Kidney (tissue), 14 donors: ENCODE results near the gene DKKL1. TPM values are rescaled to one million over a fixed set of nuclear protein-coding genes. Genes with fewer than 3 reads are reported as not detected.
A peak's percentile ranks its signal among the peaks of the same experiment; 100 is the strongest.

ENCODE experiments used
- DNase-seq, 5 donors: peaks; one replicate each; pipeline ENCODE4 v3.0.0-alpha.2; 2013 to 2020
- FAIRE-seq: peaks from 2 replicates; lab custom pipeline; 2012; peaks lifted over from hg19 to GRCh38; lab: Jason Lieb, UNC
- H3K27ac ChIP-seq, 2 donors: one replicate each; pipeline ENCODE4 v1.7.0; 2013; ENCODE audit warnings: low read depth in 2 of 2, low read length in 2 of 2, inconsistent platforms in 1 of 2
- H3K27me3 ChIP-seq: one replicate; pipeline ENCODE4 v1.7.1; 2013; ENCODE audit warnings: low read length, inconsistent platforms; ENCODE audit not compliant: control insufficient read depth, insufficient read depth
- H3K36me3 ChIP-seq, 3 donors: one replicate each; pipeline versions ENCODE4 v1.7.0 to v1.7.1; 2013; ENCODE audit warnings: low read length in 3 of 3, control low read depth in 1 of 3, inconsistent platforms in 1 of 3; ENCODE audit not compliant: insufficient read depth in 3 of 3, control insufficient read depth in 2 of 3
- H3K4me1 ChIP-seq, 3 donors: one replicate each; pipeline versions ENCODE4 v1.7.0 to v1.7.1; 2013; ENCODE audit warnings: low read length in 3 of 3, inconsistent platforms in 1 of 3, low read depth in 1 of 3; ENCODE audit not compliant: control insufficient read depth in 2 of 3, insufficient read depth in 2 of 3
- H3K4me3 ChIP-seq, 3 donors: one replicate each; pipeline versions ENCODE4 v1.7.0 to v1.8.1; 2013; ENCODE audit warnings: low read length in 3 of 3, control low read depth in 1 of 3, inconsistent platforms in 1 of 3
- H3K9ac ChIP-seq, 3 donors: one replicate each; pipeline versions ENCODE4 v1.7.0 to v1.7.1; 2013; ENCODE audit warnings: low read length in 3 of 3, control low read depth in 1 of 3, inconsistent platforms in 1 of 3
- H3K9me3 ChIP-seq, 3 donors: one replicate each; pipeline versions ENCODE4 v1.7.0 to v1.7.1; 2013; ENCODE audit warnings: low read length in 3 of 3, control low read depth in 1 of 3, inconsistent platforms in 1 of 3; ENCODE audit not compliant: control insufficient read depth in 2 of 3, insufficient read depth in 1 of 3
- CTCF ChIP-seq: IDR thresholded peaks from 3 replicates; pipeline ENCODE4 v1.5.1; 2012; ENCODE audit warnings: mild to moderate bottlenecking, moderate library complexity, borderline replicate concordance; ENCODE audit not compliant: insufficient read depth; ENCODE audit errors: extremely low read depth
- intact Hi-C: fragments of 100-400 bp; cut with DNase I; formaldehyde crosslinking; loops from one replicate; pipeline ENCODE4 v1.11.1; 2022
- polyA plus RNA-seq: library from polyadenylated mRNA; stranded (reverse); fragments of 350-450 nt; fragmentation: Illumina TruSeq; extraction: RNeasy Lipid Tissue Mini Kit (QIAGEN cat#74804); gene quantifications from one replicate; pipeline ENCODE4 v1.2.3, GENCODE V29; 2014; ENCODE audit warnings: low read depth, low replicate concordance; ENCODE audit not compliant: insufficient read depth
- total RNA-seq: library from RNA; stranded (reverse); fragmentation: NEBNext Ultra II Directional; extraction: Animal tissue kit (Norgen Biotek cat#: 25700); gene quantifications from one replicate; pipeline ENCODE4 v1.2.1, GENCODE V29; 2021
- donor health status: control.
- donor health status: control.
- donor health status: control.
- donor health status: control.
- donor health status: control.
- donor health status: DM: yes; HTN: yes; CAD: no.
- donor health status: Normal renal cell carcinoma (clear cell type).

Gene DKKL1
- total and polyA plus RNA-seq, 2 donors from 2014 or later = 0.57 to 0.95 TPM

DNA sequence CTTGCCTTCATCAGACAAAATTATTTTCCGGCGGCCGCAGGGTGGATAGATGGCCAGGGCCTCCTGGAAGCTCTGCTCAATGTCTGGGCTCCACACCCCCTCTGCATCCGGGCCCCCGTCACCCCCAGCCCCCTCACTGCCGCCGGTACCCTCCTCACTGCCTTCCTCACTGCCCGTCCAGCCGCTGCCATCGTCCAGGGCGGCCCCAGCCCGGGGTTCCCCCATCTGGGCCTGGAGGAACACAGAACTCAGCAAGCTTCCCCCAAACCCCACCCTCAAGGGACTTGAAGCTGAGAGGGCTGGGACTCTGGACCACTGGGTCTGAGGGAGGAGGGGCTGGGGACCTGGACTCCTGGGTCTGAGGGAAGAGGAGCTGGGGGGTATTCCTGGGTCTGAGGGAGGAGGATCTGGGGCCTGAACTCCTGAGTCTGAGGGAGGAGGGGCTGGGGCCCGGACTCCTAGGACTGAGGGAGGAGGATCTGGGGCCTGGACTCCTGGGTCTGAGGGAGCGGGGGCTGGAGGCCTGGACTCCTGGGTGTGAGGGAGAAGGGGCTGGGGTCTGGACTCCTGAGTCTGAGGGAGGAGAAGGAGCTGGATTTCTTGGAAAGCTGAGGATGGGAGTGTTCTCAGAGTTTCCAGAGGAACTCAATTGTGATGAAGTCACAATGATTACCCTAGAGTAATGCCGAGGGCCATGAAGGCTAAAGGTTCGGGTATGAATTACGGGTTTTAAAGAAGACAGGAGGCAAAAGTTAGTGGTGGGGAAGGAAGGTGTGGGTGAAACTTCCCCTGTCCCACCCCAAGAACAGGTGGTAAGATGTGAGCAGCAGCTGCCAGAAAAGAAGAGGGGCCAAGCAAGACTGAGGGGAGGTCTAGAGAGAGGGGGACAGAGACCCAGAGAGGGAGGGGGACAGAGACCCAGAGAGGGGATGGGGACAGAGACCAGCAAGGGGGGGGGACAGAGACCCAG, 3.5 kb upstream of the DKKL1 start:
- no peak overlapping the region for H3K9ac ChIP-seq
- H3K9me3 ChIP-seq = no peaks in the 10 kb centered on the region
- no peaks in the 10 kb centered on the region for H3K27me3 ChIP-seq
- peaks cover 0 to 13% (median 0%) of the 10 kb centered on the region in 3 donors for H3K4me1 ChIP-seq
- FAIRE-seq (no peak), DNase-seq (no peak)
- H3K4me3 ChIP-seq = peak overlapping the region in 1 of 3 donors; percentile 11
- H3K36me3 ChIP-seq = peaks cover 0 to 2% (median 0%) of the 10 kb centered on the region in 3 donors
- H3K27ac ChIP-seq = peak overlapping the region; percentile 43 to 78
- no peak for TF ChIP-seq CTCF
- intact Hi-C loops = no loop called here

DNA sequence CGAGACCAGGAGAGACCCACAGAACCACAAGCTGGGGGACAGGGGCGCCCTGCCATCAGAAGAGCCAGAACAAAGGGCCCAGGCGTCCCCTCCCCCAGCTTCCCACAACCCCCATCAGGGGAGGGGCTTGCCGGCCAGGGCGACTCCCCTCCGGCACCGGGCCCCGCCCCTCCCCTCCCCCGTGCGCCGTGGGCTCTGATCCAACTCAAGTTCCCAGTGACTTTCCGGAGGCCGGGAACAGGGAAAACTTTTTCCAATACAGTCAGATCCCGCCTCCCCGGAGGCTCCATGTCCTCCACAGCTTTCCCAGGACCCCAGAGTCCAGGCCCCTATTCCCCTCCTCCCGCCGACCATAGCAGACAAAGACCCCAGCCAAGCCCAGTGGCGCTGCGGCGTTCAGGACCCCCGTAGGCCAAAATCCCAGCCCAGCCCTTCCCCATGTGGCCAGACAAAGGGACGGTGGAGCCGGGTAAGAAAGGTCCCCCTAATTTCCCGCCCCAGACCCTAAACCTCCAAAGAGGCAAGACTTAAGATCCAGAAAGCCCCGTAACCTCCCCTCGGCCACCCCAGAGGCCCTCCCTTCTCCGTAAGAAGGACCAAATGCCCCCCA, 2.1 kb upstream of the DKKL1 start:
- no peaks in the 10 kb centered on the region for H3K27me3 ChIP-seq
- no peaks in the 10 kb centered on the region for H3K9me3 ChIP-seq
- peaks cover 0 to 2% (median 0%) of the 10 kb centered on the region in 3 donors for H3K36me3 ChIP-seq
- no peak for TF ChIP-seq CTCF
- peak overlapping the region; percentile 66 to 93 (median 73) for H3K9ac ChIP-seq
- FAIRE-seq (no peak), DNase-seq (peak; percentile 93 to 97 (median 96))
- peak overlapping the region; percentile 68 to 75 (median 73) for H3K4me3 ChIP-seq
- H3K27ac ChIP-seq = peak overlapping the region; percentile 94
- intact Hi-C loops = no loop called here
- H3K4me1 ChIP-seq = peaks cover 0 to 11% (median 0%) of the 10 kb centered on the region in 3 donors

DNA sequence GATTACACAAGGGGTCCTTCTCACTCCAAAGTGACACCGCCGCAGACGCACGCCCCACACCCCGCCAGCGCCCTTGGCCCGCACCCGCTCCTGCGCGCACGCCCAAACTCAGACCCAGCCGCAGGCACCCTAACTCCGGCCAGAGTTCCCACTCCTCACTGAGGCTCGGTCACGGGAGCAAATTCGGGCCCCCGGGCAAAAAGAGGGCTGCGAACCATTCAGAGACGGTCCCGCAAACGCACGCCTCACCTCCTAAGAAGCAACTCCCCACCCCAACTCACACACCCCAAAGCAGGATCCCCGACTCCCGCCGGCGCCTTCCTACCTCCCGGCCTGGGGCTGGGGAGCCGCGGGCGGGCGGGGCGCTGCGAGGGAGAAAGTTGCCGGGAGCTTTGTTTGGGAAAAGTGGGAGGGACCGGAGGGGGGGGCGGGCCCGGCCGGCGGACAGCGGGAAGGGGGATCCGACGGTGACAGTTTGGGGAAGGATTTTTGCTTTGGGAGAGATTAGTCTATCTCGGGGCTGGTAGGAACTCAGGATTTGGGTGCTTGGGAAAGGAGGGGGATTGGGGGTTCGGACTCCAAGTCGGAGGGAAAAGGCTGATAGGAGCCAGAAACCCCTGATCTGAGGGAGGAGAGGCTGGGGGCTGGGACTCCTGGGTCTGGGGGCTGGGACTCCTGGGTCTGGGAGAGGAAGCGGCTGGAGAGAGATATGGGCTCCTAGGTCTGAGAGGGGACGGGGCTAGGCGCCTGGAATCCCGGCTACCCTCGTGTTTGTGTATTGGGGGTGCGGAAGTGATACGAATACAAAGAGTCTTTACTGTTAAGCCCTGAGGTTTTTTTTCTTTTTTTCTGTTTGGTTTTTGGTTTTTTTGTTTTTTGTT, 1.4 kb upstream of the DKKL1 start, which contains the start of gene TEAD2:
Gene TEAD2, minus strand, starts transcription at position 369 of the 881 bp plus-strand sequence. CDS start 2,341 bp downstream, outside the sequence.
- no peak for TF ChIP-seq CTCF
- peak; percentile 87 to 94 (median 91) for DNase-seq
- FAIRE-seq = no peak
- Histone ChIP-seq H3K9me3 (no peaks in the 10 kb centered on the region), H3K4me1 (peaks cover 0 to 6% (median 0%) of the 10 kb centered on the region in 3 donors), H3K4me3 (peak within 1 kb of the TSS; percentile 68 to 75 (median 73)), H3K27ac (peak within 1 kb of the TSS; percentile 94), H3K9ac (peak within 1 kb of the TSS; percentile 66 to 93 (median 73)), H3K27me3 (no peaks in the 10 kb centered on the region), H3K36me3 (no peaks in the 10 kb centered on the region)
- intact Hi-C loops = no loop called here
